Fibroblast of peridontal ligament (primary cell): ENCODE measurements around the gene DNAAF9.
A peak's percentile ranks its signal among the peaks of the same experiment; 100 is the strongest.
"Not testable (repeated sequence)": the region's sequence is repeated elsewhere in the genome, so short reads cannot be mapped to it uniquely, and the experiment has no call there.

Experiments
- DNase-seq: peaks from one replicate; pipeline ENCODE4 v3.0.0-alpha.2; 2010; ENCODE audit errors: extremely low read depth

Gene DNAAF9

GRCh38 chr20:3407040-3407770 is at the start of gene DNAAF9:
Gene DNAAF9 (minus strand): TSS chr20:3407669. CDS start chr20:3407557, 112 bp downstream.
- peak; percentile 70 for DNase-seq

- no peak for DNase-seq
These were observed 49.2 kb upstream of the DNAAF9 start for GRCh38 chr20:3456648-3457047.

- no peak for DNase-seq
These were observed 47.4 kb upstream of the DNAAF9 start for GRCh38 chr20:3454831-3455230.

- DNase-seq, result no peak
These were observed 45.2 kb upstream of the DNAAF9 start for GRCh38 chr20:3452690-3453089.

GRCh38 chr20:3452136-3452535 is 44.7 kb upstream of the DNAAF9 start:
- no peak for DNase-seq

- no peak for DNase-seq
These were observed 41.9 kb upstream of the DNAAF9 start for GRCh38 chr20:3449319-3449718.

GRCh38 chr20:3447321-3447720 is 39.9 kb upstream of the DNAAF9 start:
- no peak for DNase-seq

GRCh38 chr20:3446779-3447178 is 39.3 kb upstream of the DNAAF9 start:
- DNase-seq, result no peak

GRCh38 chr20:3436864-3437574 is 29.6 kb upstream of the DNAAF9 start:
- DNase-seq, result no peak

- no peak for DNase-seq
These were observed 26.8 kb upstream of the DNAAF9 start for GRCh38 chr20:3434232-3434631.

GRCh38 chr20:3433744-3434143 is 26.3 kb upstream of the DNAAF9 start:
- DNase-seq, result no peak

GRCh38 chr20:3432844-3433243 is 25.4 kb upstream of the DNAAF9 start:
- no peak for DNase-seq

GRCh38 chr20:3431109-3431508 is 23.6 kb upstream of the DNAAF9 start:
- peak; percentile 21 for DNase-seq

GRCh38 chr20:3430376-3431069 is 23.1 kb upstream of the DNAAF9 start:
- no peak for DNase-seq

GRCh38 chr20:3426766-3427165 is 19.3 kb upstream of the DNAAF9 start:
- not testable (repeated sequence) for DNase-seq

GRCh38 chr20:3423126-3423525 is 15.7 kb upstream of the DNAAF9 start:
- DNase-seq, result no peak

- no peak for DNase-seq
These were observed 14.5 kb upstream of the DNAAF9 start for GRCh38 chr20:3421985-3422384.

- DNase-seq, result peak; percentile 33
These were observed 12.8 kb upstream of the DNAAF9 start for GRCh38 chr20:3420211-3420707.

- DNase-seq, result not testable (repeated sequence)
These were observed 10.7 kb upstream of the DNAAF9 start for GRCh38 chr20:3418161-3418560.

GRCh38 chr20:3414122-3414521 is 6.7 kb upstream of the DNAAF9 start:
- DNase-seq, result no peak

GRCh38 chr20:3413393-3413889 is 6.0 kb upstream of the DNAAF9 start:
- DNase-seq, result no peak
